Measurements from ENCODE around the gene NEU4. TPM values are rescaled to one million over a fixed set of nuclear protein-coding genes. Genes with fewer than 3 reads are reported as not detected.

The NEU4 gene
- total and polyA plus RNA-seq, 2 of the 4 experiments (the other 2 are of a cell fraction) = not detected

- peaks cover 5% of the 10 kb centered on the region for H4K20me1 ChIP-seq (ENCODE audit: insufficient read depth, low read length)
- no peak overlapping the region for H4K5ac ChIP-seq (ENCODE audit: low read depth, low read length)
- H3K56ac ChIP-seq (ENCODE audit: extremely low read depth, insufficient read depth, low read length) = no peak overlapping the region
- no peak overlapping the region for H3K23ac ChIP-seq (ENCODE audit: low read depth, low read length)
- H3K18ac ChIP-seq (ENCODE audit: low read depth, low read length) = no peak overlapping the region
- ATAC-seq (ENCODE audit: low read depth) = no peak
- H2BK15ac ChIP-seq (ENCODE audit: low read depth, low read length) = no peak overlapping the region
- peaks cover 42% of the 10 kb centered on the region for H3K27me3 ChIP-seq (ENCODE audit: control insufficient read depth, insufficient read depth, low read length)
- in situ Hi-C loops (cut with MboI; ENCODE audit: low sequenced_read_pairs) = no loop called here
- dilution Hi-C loops (cut with HindIII; ENCODE audit: low sequenced_read_pairs, unreplicated experiment) = no loop called here
- no peak overlapping the region for H2BK120ac ChIP-seq (ENCODE audit: low read depth, low read length)
- H2AK5ac ChIP-seq (ENCODE audit: low read depth, low read length) = no peak overlapping the region
- no peak overlapping the region for H3K4me2 ChIP-seq (ENCODE audit: low read depth, low read length)
- H4K91ac ChIP-seq (ENCODE audit: insufficient read depth, low read depth, low read length) = no peak overlapping the region
- ChIA-PET CTCF (no interaction called here), POLR2A (ENCODE audit: unreplicated experiment) (no interaction called here)
- H3K27ac ChIP-seq (ENCODE audit: insufficient read depth, low read length) = no peak overlapping the region
- WGBS, 2 experiments (ENCODE audit: extremely low coverage in 2 of 2, insufficient read length in 1 of 2) = 73 to 100% methylated on average over 1 to 2 of the region's 3 CpGs
- no peaks in the 10 kb centered on the region for H3K9me3 ChIP-seq (ENCODE audit: control insufficient read depth, insufficient read depth, low read length)
- H3K36me3 ChIP-seq (ENCODE audit: control insufficient read depth, insufficient read depth, low read length) = no peaks in the 10 kb centered on the region
- H3K4ac ChIP-seq (ENCODE audit: low read depth, low read length) = no peak overlapping the region
- no peak overlapping the region for H3K4me3 ChIP-seq (ENCODE audit: insufficient read depth, low read depth, low read length)
- no peaks in the 10 kb centered on the region for H3K79me1 ChIP-seq (ENCODE audit: low read depth in 1 of 2, low read length in 2 of 2)
- H2AK9ac ChIP-seq (replicated peaks; ENCODE audit: low read depth, low read length, poor library complexity) = no peak overlapping the region
- peaks cover 19% of the 10 kb centered on the region for H3K9me1 ChIP-seq (ENCODE audit: insufficient read depth, low read length)
- DNase-seq = no peak
- no peaks in the 10 kb centered on the region; the same call in 1 of the 2 replicates for H3K4me1 ChIP-seq (ENCODE audit: control insufficient read depth, insufficient read depth, low read length)
- no peak overlapping the region for H3K9ac ChIP-seq (ENCODE audit: low read depth, low read length)
- TF ChIP-seq MAZ (IDR thresholded peaks at IDR 0.05; ENCODE audit: borderline replicate concordance, low read depth, low read length) (no peak), CHD1 (IDR thresholded peaks at IDR 0.05; ENCODE audit: low read depth, low read length) (no peak), RFX5 (IDR thresholded peaks at IDR 0.05; ENCODE audit: low read depth, low read length) (no peak), CEBPB (IDR thresholded peaks at IDR 0.05; ENCODE audit: low read depth, low read length) (no peak), POLR2A (IDR thresholded peaks at IDR 0.05; ENCODE audit: low read depth, low read length) (no peak), RAD21 (IDR thresholded peaks at IDR 0.05; ENCODE audit: low read length) (no peak), MAFK (IDR thresholded peaks at IDR 0.05; ENCODE audit: low read depth, low read length) (no peak), SMC3 (IDR thresholded peaks at IDR 0.05; ENCODE audit: low read depth, low read length) (no peak), RCOR1 (IDR thresholded peaks at IDR 0.05; ENCODE audit: insufficient replicate concordance, low read length) (no peak), BHLHE40 (IDR thresholded peaks at IDR 0.05; ENCODE audit: low read depth, low read length) (no peak), CTCF (conservative IDR thresholded peaks at IDR 0.05; ENCODE audit: low read depth, low read length) (no peak), NFE2L2 (IDR thresholded peaks at IDR 0.05; ENCODE audit: low read depth, low read length) (no peak), MXI1 (IDR thresholded peaks at IDR 0.05; ENCODE audit: borderline replicate concordance, low read depth, low read length) (no peak), FOS (IDR thresholded peaks at IDR 0.05; ENCODE audit: low read depth, low read length) (no peak)
- TF ChIP-seq, protein P1, sequence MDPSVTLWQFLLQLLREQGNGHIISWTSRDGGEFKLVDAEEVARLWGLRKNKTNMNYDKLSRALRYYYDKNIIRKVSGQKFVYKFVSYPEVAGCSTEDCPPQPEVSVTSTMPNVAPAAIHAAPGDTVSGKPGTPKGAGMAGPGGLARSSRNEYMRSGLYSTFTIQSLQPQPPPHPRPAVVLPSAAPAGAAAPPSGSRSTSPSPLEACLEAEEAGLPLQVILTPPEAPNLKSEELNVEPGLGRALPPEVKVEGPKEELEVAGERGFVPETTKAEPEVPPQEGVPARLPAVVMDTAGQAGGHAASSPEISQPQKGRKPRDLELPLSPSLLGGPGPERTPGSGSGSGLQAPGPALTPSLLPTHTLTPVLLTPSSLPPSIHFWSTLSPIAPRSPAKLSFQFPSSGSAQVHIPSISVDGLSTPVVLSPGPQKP (IDR thresholded peaks at IDR 0.05; ENCODE audit: borderline replicate concordance, low read depth, low read length) = no peak
- TF ChIP-seq, protein P2, sequence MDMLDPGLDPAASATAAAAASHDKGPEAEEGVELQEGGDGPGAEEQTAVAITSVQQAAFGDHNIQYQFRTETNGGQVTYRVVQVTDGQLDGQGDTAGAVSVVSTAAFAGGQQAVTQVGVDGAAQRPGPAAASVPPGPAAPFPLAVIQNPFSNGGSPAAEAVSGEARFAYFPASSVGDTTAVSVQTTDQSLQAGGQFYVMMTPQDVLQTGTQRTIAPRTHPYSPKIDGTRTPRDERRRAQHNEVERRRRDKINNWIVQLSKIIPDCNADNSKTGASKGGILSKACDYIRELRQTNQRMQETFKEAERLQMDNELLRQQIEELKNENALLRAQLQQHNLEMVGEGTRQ (IDR thresholded peaks at IDR 0.05; ENCODE audit: low read depth, low read length) = no peak
- BruUV-seq (replicated peaks) = no TSS peak
- no peak overlapping the region for H3K14ac ChIP-seq (replicated peaks; ENCODE audit: low read depth, low read length)
- H2BK20ac ChIP-seq (ENCODE audit: low read depth, low read length) = no peak overlapping the region
- H2AFZ ChIP-seq (replicated peaks; ENCODE audit: low read length, poor library complexity) = no peak overlapping the region
- no peak overlapping the region for H4K8ac ChIP-seq (ENCODE audit: low read depth in 2 of 2, low read length in 2 of 2)
- intact Hi-C loops (cut with micrococcal nuclease) = no loop called here
- peak overlapping the region; percentile 96 for H2BK5ac ChIP-seq (ENCODE audit: low read depth, low read length, poor library complexity, severe bottlenecking)
Measured at GRCh38 chr2:241865416-241865956, 56.5 kb downstream of the NEU4 start.
